ENCODE data around the gene MSMB. TPM values are rescaled to one million over a fixed set of nuclear protein-coding genes. Genes with fewer than 3 reads are reported as not detected.
A peak's percentile ranks its signal among the peaks of the same experiment; 100 is the strongest.
"Not testable (repeated sequence)": the region's sequence is repeated elsewhere in the genome, so short reads cannot be mapped to it uniquely, and the experiment has no call there.

MSMB gene
- total RNA-seq, 1 experiment from 2014 or later = not detected

- ChIA-PET POLR2A (ENCODE audit: unreplicated experiment) (no interaction called here), CTCF (no interaction called here)
- Histone ChIP-seq H3F3A (ENCODE audit: insufficient read depth, low read depth) (peaks cover 37% of the 10 kb centered on the region), H3K4me3 (no peak overlapping the region), H3K36me3 (ENCODE audit: low read depth) (peaks cover 65% of the 10 kb centered on the region), H3K79me2 (ENCODE audit: low read depth) (no peaks in the 10 kb centered on the region), H3K27me3 (ENCODE audit: insufficient read depth, low read depth) (no peaks in the 10 kb centered on the region), H3K9me2 (ENCODE audit: insufficient read depth) (no peaks in the 10 kb centered on the region), H3K4me1 (replicated peaks; ENCODE audit: insufficient read depth) (no peaks in the 10 kb centered on the region), H2AFZ (no peak overlapping the region), H4K20me1 (ENCODE audit: insufficient read depth) (peaks cover 31% of the 10 kb centered on the region; the same call in 1 of the 2 replicates), H3K27ac (no peak overlapping the region), H3K9me3 (ENCODE audit: insufficient read depth, low read depth) (peaks cover 3% of the 10 kb centered on the region; the same call in 1 of the 2 replicates), H3K4me2 (no peak overlapping the region)
- no peak for TF ChIP-seq CTCF (conservative IDR thresholded peaks at IDR 0.05)
- no peak for TF ChIP-seq EZH2 (IDR thresholded peaks at IDR 0.05; ENCODE audit: low read depth)
- DNase-seq = no peak
- intact Hi-C loops (cut with micrococcal nuclease; ENCODE audit: unreplicated experiment) = no loop called here
- TSS peak; percentile 20 for BruUV-seq (replicated peaks)
Observed at GRCh38 chr10:46002916-46003693, 43.0 kb downstream of the MSMB start.

- DNase-seq; H3K27ac ChIP-seq; H3K79me2 ChIP-seq (ENCODE audit: low read depth); H3K4me1 ChIP-seq (replicated peaks; ENCODE audit: insufficient read depth); H3K9me2 ChIP-seq (ENCODE audit: insufficient read depth); H3K27me3 ChIP-seq (ENCODE audit: insufficient read depth, low read depth); intact Hi-C loops (cut with micrococcal nuclease; ENCODE audit: unreplicated experiment); H3K4me2 ChIP-seq; H3K9me3 ChIP-seq (ENCODE audit: insufficient read depth, low read depth); H3K4me3 ChIP-seq; H2AFZ ChIP-seq; BruUV-seq (replicated peaks); POLR2A ChIA-PET (ENCODE audit: unreplicated experiment): not testable (repeated sequence)
- peaks cover 34% of the 10 kb centered on the region for H4K20me1 ChIP-seq (ENCODE audit: insufficient read depth)
- peaks cover 66% of the 10 kb centered on the region for H3K36me3 ChIP-seq (ENCODE audit: low read depth)
- CTCF ChIA-PET = interaction anchor here (0.6 kb wide), 1 partner anchor 88 kb away, joined by 3 read pairs; no protein-coding TSS in a partner anchor
- H3F3A ChIP-seq (ENCODE audit: insufficient read depth, low read depth) = peaks cover 37% of the 10 kb centered on the region
Observed at GRCh38 chr10:46002189-46002687, 43.8 kb downstream of the MSMB start.

GRCh38 chr10:46001187-46001756 lies 44.8 kb downstream of the MSMB start:
- peaks cover 30% of the 10 kb centered on the region for H3F3A ChIP-seq (ENCODE audit: insufficient read depth, low read depth)
- H3K36me3 ChIP-seq (ENCODE audit: low read depth) = peaks cover 59% of the 10 kb centered on the region
- H3K9me2 ChIP-seq (ENCODE audit: insufficient read depth) = no peaks in the 10 kb centered on the region
- DNase-seq = no peak
- no peaks in the 10 kb centered on the region for H3K27me3 ChIP-seq (ENCODE audit: insufficient read depth, low read depth)
- no peak overlapping the region for H2AFZ ChIP-seq
- H3K9me3 ChIP-seq (ENCODE audit: insufficient read depth, low read depth) = peaks cover 3% of the 10 kb centered on the region; the same call in 1 of the 2 replicates
- no peak for TF ChIP-seq CTCF (conservative IDR thresholded peaks at IDR 0.05)
- no peak for TF ChIP-seq EZH2 (IDR thresholded peaks at IDR 0.05; ENCODE audit: low read depth)
- ChIA-PET CTCF (interaction anchor here (0.6 kb wide), 1 partner anchor 89 kb away, joined by 3 read pairs; no protein-coding TSS in a partner anchor), POLR2A (ENCODE audit: unreplicated experiment) (no interaction called here)
- intact Hi-C loops (cut with micrococcal nuclease; ENCODE audit: unreplicated experiment) = no loop called here
- H3K4me2 ChIP-seq = no peak overlapping the region
- no TSS peak for BruUV-seq (replicated peaks)
- no peaks in the 10 kb centered on the region for H3K79me2 ChIP-seq (ENCODE audit: low read depth)
- no peak overlapping the region for H3K4me3 ChIP-seq
- H4K20me1 ChIP-seq (ENCODE audit: insufficient read depth) = peaks cover 35% of the 10 kb centered on the region
- no peaks in the 10 kb centered on the region for H3K4me1 ChIP-seq (replicated peaks; ENCODE audit: insufficient read depth)
- H3K27ac ChIP-seq = no peak overlapping the region

All from PC-9 (cell line).